SK-N-SH (cell line): ENCODE measurements around the gene FANCE. TPM values are rescaled to one million over a fixed set of nuclear protein-coding genes. Genes with fewer than 3 reads are reported as not detected.

Source experiments
- CTCF ChIA-PET: fragments of 300-600, 350-600 bp; formaldehyde crosslinking; extraction: SDS; loops from one replicate; lab custom pipeline; 2021; lab: Yijun Ruan, JAX
- POLR2A ChIA-PET: fragments of 350-600 bp; sonication (Branson Sonifier 250); formaldehyde crosslinking; extraction: SDS; loops from one replicate; lab custom pipeline; 2020; ENCODE audit warnings: antibody characterized with exemption, inconsistent platforms; lab: Yijun Ruan, JAX
- DNase-seq: peaks from one replicate; pipeline ENCODE4 v3.0.0; 2012
- H2AFZ ChIP-seq: fragments of 200-600 bp; sonication (generic); 2 replicates; pipeline ENCODE4 v1.8.1; 2016; ENCODE audit warnings: antibody characterized with exemption, mild to moderate bottlenecking, low read depth
- H3F3A ChIP-seq: fragments of 200-600 bp; sonication (generic); replicated peaks from 2 replicates; pipeline ENCODE3; 2016; ENCODE audit warnings: antibody characterized with exemption, mild to moderate bottlenecking; ENCODE audit not compliant: insufficient read depth
- H3K27ac ChIP-seq, 2 experiments: fragments of 200-500 bp in 1 of 2; fragments of 200-600 bp in 1 of 2; sonication (Bioruptor generic) in 1 of 2; sonication (generic), shearing (Covaris generic) in 1 of 2; 2 replicates each; pipeline versions ENCODE4 v1.5.1 to v1.6.1; 2014 to 2016; ENCODE audit warnings: low read depth in 2 of 2, inconsistent platforms in 1 of 2, low read length in 1 of 2, mild to moderate bottlenecking in 1 of 2, mixed read lengths in 1 of 2
- H3K27me3 ChIP-seq: fragments of 200-600 bp; sonication (generic), shearing (Covaris generic); 2 replicates; pipeline ENCODE4 v1.6.1; 2016; ENCODE audit warnings: mixed run types; ENCODE audit not compliant: insufficient read depth
- H3K36me3 ChIP-seq, 2 experiments: fragments of 200-500 bp in 1 of 2; fragments of 200-600 bp in 1 of 2; sonication (Bioruptor generic) in 1 of 2; sonication (generic) in 1 of 2; replicated peaks in 1 of 2; 2 replicates each; pipeline versions ENCODE3 to v1.5.1; 2014 to 2016; ENCODE audit warnings: low read length in 1 of 2, mild to moderate bottlenecking in 1 of 2; ENCODE audit not compliant: insufficient read depth in 2 of 2, control insufficient read depth in 1 of 2
- H3K4me1 ChIP-seq, 2 experiments: fragments of 200-500 bp in 1 of 2; fragments of 200-600 bp in 1 of 2; sonication (Bioruptor generic) in 1 of 2; sonication (generic), shearing (Covaris generic) in 1 of 2; 2 replicates each; pipeline versions ENCODE4 v1.5.1 to v1.6.1; 2014 to 2016; ENCODE audit warnings: low read depth in 1 of 2, low read length in 1 of 2, mixed run types in 1 of 2; ENCODE audit not compliant: insufficient read depth in 2 of 2, control insufficient read depth in 1 of 2
- H3K4me2 ChIP-seq: fragments of 200-600 bp; sonication (generic), shearing (Covaris generic); 2 replicates; pipeline ENCODE4 v1.6.1; 2017; ENCODE audit warnings: mixed run types
- H3K4me3 ChIP-seq, 2 experiments: fragments of 200-500 bp in 1 of 2; fragments of 200-600 bp in 1 of 2; sonication (Bioruptor generic) in 1 of 2; sonication (generic), shearing (Covaris generic) in 1 of 2; 2 replicates each; pipeline versions ENCODE4 v1.5.1 to v1.8.1; 2014 to 2016; ENCODE audit warnings: low read depth in 2 of 2, inconsistent platforms in 1 of 2, low read length in 1 of 2, mild to moderate bottlenecking in 1 of 2, mixed read lengths in 1 of 2, moderate library complexity in 1 of 2
- H3K79me2 ChIP-seq: fragments of 200-600 bp; sonication (generic); 2 replicates; pipeline ENCODE4 v1.8.1; 2017; ENCODE audit warnings: mild to moderate bottlenecking; ENCODE audit not compliant: insufficient read depth
- H3K9ac ChIP-seq: fragments of 200-600 bp; sonication (generic); 2 replicates; pipeline ENCODE4 v1.6.1; 2017; ENCODE audit warnings: mixed run types
- H3K9me2 ChIP-seq: fragments of 200-600 bp; sonication (generic); 2 replicates; pipeline ENCODE4 v1.6.1; 2017; ENCODE audit warnings: mixed run types
- H3K9me3 ChIP-seq: fragments of 200-600 bp; sonication (generic); 2 replicates; pipeline ENCODE4 v1.6.1; 2017; ENCODE audit warnings: mixed run types, mild to moderate bottlenecking, moderate library complexity
- H4K20me1 ChIP-seq: fragments of 200-600 bp; sonication (generic); 2 replicates; pipeline ENCODE4 v1.6.1; 2017; ENCODE audit warnings: mild to moderate bottlenecking, mixed run types; ENCODE audit not compliant: insufficient read depth
- CTCF ChIP-seq: fragments of 200-600 bp; sonication (generic); IDR thresholded peaks from 2 replicates; pipeline ENCODE4 v1.6.1; 2017; ENCODE audit warnings: antibody characterized with exemption, mild to moderate bottlenecking, moderate library complexity
- ELF1 ChIP-seq: IDR thresholded peaks from 2 replicates; pipeline ENCODE4 v1.4.0; 2012
- EP300 ChIP-seq, 2 experiments: IDR thresholded peaks; 2 replicates each; pipeline versions ENCODE4 v1.4.0 to v1.6.1; 2012; ENCODE audit warnings: borderline replicate concordance in 1 of 2, low read depth in 1 of 2, low read length in 1 of 2
- EZH2phosphoT487 ChIP-seq: fragments of 200-600 bp; sonication (generic); IDR thresholded peaks from 2 replicates; pipeline ENCODE4 v1.6.1; 2017; ENCODE audit warnings: low read depth, mixed run types, mild to moderate bottlenecking, antibody characterized with exemption, moderate library complexity, borderline replicate concordance
- FOSL2 ChIP-seq: IDR thresholded peaks from 2 replicates; pipeline ENCODE4 v1.4.0; 2012; ENCODE audit warnings: low read depth, mild to moderate bottlenecking, moderate library complexity, borderline replicate concordance
- FOXJ3 ChIP-seq: sonication (generic); formaldehyde crosslinking; IDR thresholded peaks from 2 replicates; pipeline ENCODE4 v1.5.1; 2020; ENCODE audit warnings: mild to moderate bottlenecking, missing genetic modification reagents
- GABPA ChIP-seq: IDR thresholded peaks from 2 replicates; pipeline ENCODE4 v1.4.0; 2012; ENCODE audit warnings: low read depth, mild to moderate bottlenecking
- IRF3 ChIP-seq: fragments of 150-350 bp; IDR thresholded peaks from 2 replicates; pipeline ENCODE4 v1.6.1; 2016; ENCODE audit warnings: mild to moderate bottlenecking, low read depth, low read length
- JUND ChIP-seq: IDR thresholded peaks from 2 replicates; pipeline ENCODE4 v1.4.0; 2012
- MAX ChIP-seq: IDR thresholded peaks from 2 replicates; pipeline ENCODE4 v1.4.0; 2012; ENCODE audit warnings: low read depth
- MEF2A ChIP-seq: IDR thresholded peaks from 2 replicates; pipeline ENCODE4 v1.4.0; 2012; ENCODE audit warnings: low read depth, borderline replicate concordance
- MXI1 ChIP-seq: IDR thresholded peaks from 2 replicates; pipeline ENCODE4 v1.6.1; 2012; ENCODE audit warnings: mild to moderate bottlenecking, low read depth, low read length, improper control_type of control experiment
- NFIC ChIP-seq: IDR thresholded peaks from 2 replicates; pipeline ENCODE4 v1.4.0; 2012; ENCODE audit warnings: borderline replicate concordance
- PBX3 ChIP-seq: IDR thresholded peaks from 2 replicates; pipeline ENCODE4; 2012
- POLR2AphosphoS5 ChIP-seq: IDR thresholded peaks from 2 replicates; pipeline ENCODE4 v1.6.1; 2012; ENCODE audit warnings: low read depth, low read length
- RFX5 ChIP-seq: IDR thresholded peaks from 2 replicates; pipeline ENCODE4 v1.6.1; 2012; ENCODE audit warnings: mild to moderate bottlenecking, improper control_type of control experiment, low read length
- SIN3A ChIP-seq: IDR thresholded peaks from 2 replicates; pipeline ENCODE4 v1.6.1; 2012; ENCODE audit warnings: low read depth, mild to moderate bottlenecking, low read length, moderate library complexity, borderline replicate concordance
- TAF1 ChIP-seq: IDR thresholded peaks from 2 replicates; pipeline ENCODE4 v1.6.1; 2012; ENCODE audit warnings: low read depth, mild to moderate bottlenecking, low read length, moderate library complexity, borderline replicate concordance
- TCF12 ChIP-seq: IDR thresholded peaks from 2 replicates; pipeline ENCODE4 v1.4.0; 2012
- TEAD4 ChIP-seq: IDR thresholded peaks from 2 replicates; pipeline ENCODE4 v1.4.0; 2012; ENCODE audit warnings: mild to moderate bottlenecking, borderline replicate concordance; ENCODE audit not compliant: insufficient read depth
- USF2 ChIP-seq: fragments of 150-350 bp; IDR thresholded peaks from 2 replicates; pipeline ENCODE4 v1.6.1; 2017; ENCODE audit warnings: antibody characterized with exemption, low read length, low read depth, borderline replicate concordance
- YY1 ChIP-seq: IDR thresholded peaks from 2 replicates; pipeline ENCODE4 v1.4.0; 2012; ENCODE audit warnings: low read depth, mild to moderate bottlenecking
- ZBTB33 ChIP-seq: IDR thresholded peaks from 2 replicates; pipeline ENCODE4 v1.4.0; 2012; ENCODE audit warnings: low read depth, borderline replicate concordance
- WGBS: methylation state at CpG from one replicate; pipeline ENCODE4 v1.1.6; 2017; ENCODE audit warnings: low lambda C conversion rate; 5-methylcytosine and 5-hydroxymethylcytosine counted together
- polyA plus RNA-seq, 3 experiments: library from polyadenylated mRNA; depleted of rRNA; stranded (reverse); fragments of >200 nt; gene quantifications; 2 replicates each; pipeline ENCODE4 v1.2.3, GENCODE V29; 2012

Gene FANCE
- polyA plus RNA-seq, 1 of the 3 experiments (the other 2 are of a cell fraction), result 5.8 TPM

GRCh38 chr6:35512740-35513139, 60.6 kb downstream of the FANCE start, which contains the start of gene TULP1:
Gene TULP1 (minus strand): TSS chr6:35512896. CDS start chr6:35512858, 38 bp downstream.
- POLR2A ChIA-PET, result no interaction called here
- no peaks in the 10 kb centered on the region for H3K9me3 ChIP-seq
- no peak within 1 kb of the TSS for H2AFZ ChIP-seq
- H4K20me1 ChIP-seq, result no peaks in the 10 kb centered on the region
- H3K27me3 ChIP-seq, result no peaks in the 10 kb centered on the region
- H3F3A ChIP-seq, result no peaks in the 10 kb centered on the region
- H3K4me1 ChIP-seq, result no peaks in the 10 kb centered on the region
- no peak for DNase-seq
- no peaks in the 10 kb centered on the region for H3K9me2 ChIP-seq
- no peaks in the 10 kb centered on the region for H3K79me2 ChIP-seq
- CTCF ChIA-PET, result interaction anchor here (1.1 kb wide), 1 partner anchor 10 kb away, joined by 3 read pairs; no protein-coding TSS in a partner anchor
- no peak within 1 kb of the TSS for H3K9ac ChIP-seq
- TF ChIP-seq ELF1 (no peak), FOXJ3 (CRISPR knock-in tag) (no peak), MXI1 (no peak), RFX5 (no peak), MAX (no peak), EP300 (IDR thresholded peaks at IDR 0.05; ENCODE audit: borderline replicate concordance in 1 of 2, low read depth in 1 of 2, low read length in 1 of 2) (no peak), TEAD4 (no peak), EZH2phosphoT487 (no peak), ZBTB33 (no peak), TCF12 (no peak), GABPA (no peak), NFIC (no peak), MEF2A (no peak)
- H3K4me3 ChIP-seq, result no peak within 1 kb of the TSS
- WGBS, result 81% methylated on average over 7 of the region's 10 CpGs
- no peaks in the 10 kb centered on the region for H3K36me3 ChIP-seq
- H3K27ac ChIP-seq, result no peak within 1 kb of the TSS
- H3K4me2 ChIP-seq, result no peak within 1 kb of the TSS

- DNase-seq, result no peak
- no peaks in the 10 kb centered on the region for H3K79me2 ChIP-seq
- H2AFZ ChIP-seq, result no peak overlapping the region
- H3K4me1 ChIP-seq, result no peaks in the 10 kb centered on the region
- H3K9ac ChIP-seq, result no peak overlapping the region
- no peaks in the 10 kb centered on the region for H4K20me1 ChIP-seq
- no peaks in the 10 kb centered on the region for H3K9me2 ChIP-seq
- no peaks in the 10 kb centered on the region for H3F3A ChIP-seq
- no peak overlapping the region for H3K4me3 ChIP-seq
- H3K4me2 ChIP-seq, result no peak overlapping the region
- H3K36me3 ChIP-seq, result no peaks in the 10 kb centered on the region
- H3K27ac ChIP-seq, result no peak overlapping the region
- no peaks in the 10 kb centered on the region for H3K9me3 ChIP-seq
- H3K27me3 ChIP-seq, result no peaks in the 10 kb centered on the region
- ChIA-PET CTCF (no interaction called here), POLR2A (no interaction called here)
- WGBS, result 67% methylated on average over 4 of the region's 4 CpGs
- TF ChIP-seq CTCF (no peak), IRF3 (no peak), POLR2AphosphoS5 (no peak), FOSL2 (no peak), NFIC (no peak), USF2 (no peak), SIN3A (no peak), JUND (no peak), ELF1 (no peak), PBX3 (no peak), RFX5 (no peak), GABPA (no peak), YY1 (no peak), TAF1 (no peak)
Measured at GRCh38 chr6:35514587-35514986, 62.4 kb downstream of the FANCE start.
